Progenitor cell of endocrine pancreas (in vitro differentiated cells): ENCODE measurements around the gene GRAMD1B. TPM values are rescaled to one million over a fixed set of nuclear protein-coding genes. Genes with fewer than 3 reads are reported as not detected.

Experiments
- DNase-seq: peaks from one replicate; pipeline ENCODE4 v3.0.0; 2021; ENCODE audit warnings: low spot score; ENCODE audit not compliant: unreplicated experiment
- H3K27ac Mint-ChIP-seq: 2 replicates; pipeline ENCODE4 v1.8.0; 2021; ENCODE audit warnings: mild to moderate bottlenecking, moderate library complexity, mixed read lengths
- H3K27me3 Mint-ChIP-seq: 2 replicates; pipeline ENCODE4 v1.8.0; 2021; ENCODE audit warnings: mixed read lengths
- H3K36me3 Mint-ChIP-seq: 2 replicates; pipeline ENCODE4 v1.8.0; 2022; ENCODE audit warnings: mixed read lengths; ENCODE audit not compliant: insufficient read depth
- H3K4me1 Mint-ChIP-seq: 2 replicates; pipeline ENCODE4 v1.8.0; 2021; ENCODE audit warnings: low read depth, mixed read lengths
- H3K4me3 Mint-ChIP-seq: 2 replicates; pipeline ENCODE4 v1.8.0; 2021; ENCODE audit warnings: low read depth, mild to moderate bottlenecking, moderate library complexity, mixed read lengths
- H3K9me3 Mint-ChIP-seq: 2 replicates; pipeline ENCODE4 v1.8.0; 2021; ENCODE audit warnings: low read depth, mixed read lengths
- long read RNA-seq: library from polyadenylated mRNA; unstranded; transcript quantifications from one replicate; pipeline ENCODE4 v2.0.0, GENCODE V29; 2020
- total RNA-seq: library from RNA; stranded (reverse); gene quantifications from 2 replicates; pipeline ENCODE4 v1.2.1, GENCODE V29; 2021
- TF ChIP-seq, protein P1 (sequence below): fragments of 200-600 bp; sonication (generic); IDR thresholded peaks from one replicate; pipeline ENCODE4 v1.5.0; 2021; ENCODE audit warnings: antibody characterized with exemption, mild to moderate bottlenecking; ENCODE audit not compliant: unreplicated experiment

Gene GRAMD1B
- total RNA-seq, result 4.5 and 5.1 TPM in 2 replicates
- long read RNA-seq, partial matches to known transcripts, result 0 of 1 reads
- long read RNA-seq, other reads (novel, unspliced or antisense), result 1 of 1 reads

DNA sequence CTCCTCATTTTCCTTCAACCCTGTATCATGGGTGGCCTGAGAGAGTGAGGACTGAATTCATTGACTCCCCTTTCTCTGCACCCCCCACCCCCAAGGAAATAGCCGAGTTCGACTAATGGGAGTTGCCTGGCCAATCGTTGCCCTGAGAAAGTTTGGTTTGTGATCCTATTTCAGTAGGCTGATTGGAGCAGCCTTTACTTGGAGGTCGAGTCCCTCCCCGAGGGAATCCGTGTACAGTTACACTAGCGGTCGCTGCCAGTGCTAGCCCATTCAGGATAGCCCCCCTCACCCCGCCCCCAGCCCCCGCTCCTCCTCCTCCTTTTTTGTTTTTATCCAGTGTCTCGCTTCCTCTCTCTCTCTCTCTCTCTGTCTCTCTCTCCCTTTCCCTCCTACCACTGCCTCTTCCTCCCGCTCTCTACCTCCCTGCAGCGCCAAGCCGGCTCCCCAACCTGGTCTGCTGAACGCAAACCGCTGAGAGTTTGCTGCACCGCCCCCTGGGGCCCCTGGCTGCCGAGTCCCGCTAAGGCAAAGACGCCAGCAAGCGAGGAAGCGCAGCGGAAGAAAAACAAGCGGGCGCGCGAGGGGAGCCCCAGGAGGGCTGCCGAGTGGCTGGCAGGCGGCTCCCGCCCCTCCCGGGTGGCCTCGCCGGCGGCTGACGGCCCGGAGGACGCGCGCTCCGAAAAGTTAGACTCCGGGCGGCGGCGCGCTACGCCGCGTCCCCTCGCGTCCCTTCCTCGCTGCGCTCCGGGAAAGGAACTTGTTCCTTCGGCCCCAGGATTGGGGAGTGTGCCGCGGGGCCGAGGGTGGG lies at the start of gene GRAMD1B:
Gene GRAMD1B (plus strand): TSS at position 357 of the 808 bp plus-strand sequence. CDS start 524 bp downstream, outside the sequence.
- no peaks in the 10 kb centered on the region for H3K9me3 Mint-ChIP-seq
- DNase-seq, result peak; percentile 48
- H3K4me3 Mint-ChIP-seq, result peak within 1 kb of the TSS; percentile 79
- H3K4me1 Mint-ChIP-seq, result peaks cover 20% of the 10 kb centered on the region
- H3K27me3 Mint-ChIP-seq, result peaks cover 23% of the 10 kb centered on the region
- peak within 1 kb of the TSS; percentile 29 for H3K27ac Mint-ChIP-seq
- TF ChIP-seq, protein P1, sequence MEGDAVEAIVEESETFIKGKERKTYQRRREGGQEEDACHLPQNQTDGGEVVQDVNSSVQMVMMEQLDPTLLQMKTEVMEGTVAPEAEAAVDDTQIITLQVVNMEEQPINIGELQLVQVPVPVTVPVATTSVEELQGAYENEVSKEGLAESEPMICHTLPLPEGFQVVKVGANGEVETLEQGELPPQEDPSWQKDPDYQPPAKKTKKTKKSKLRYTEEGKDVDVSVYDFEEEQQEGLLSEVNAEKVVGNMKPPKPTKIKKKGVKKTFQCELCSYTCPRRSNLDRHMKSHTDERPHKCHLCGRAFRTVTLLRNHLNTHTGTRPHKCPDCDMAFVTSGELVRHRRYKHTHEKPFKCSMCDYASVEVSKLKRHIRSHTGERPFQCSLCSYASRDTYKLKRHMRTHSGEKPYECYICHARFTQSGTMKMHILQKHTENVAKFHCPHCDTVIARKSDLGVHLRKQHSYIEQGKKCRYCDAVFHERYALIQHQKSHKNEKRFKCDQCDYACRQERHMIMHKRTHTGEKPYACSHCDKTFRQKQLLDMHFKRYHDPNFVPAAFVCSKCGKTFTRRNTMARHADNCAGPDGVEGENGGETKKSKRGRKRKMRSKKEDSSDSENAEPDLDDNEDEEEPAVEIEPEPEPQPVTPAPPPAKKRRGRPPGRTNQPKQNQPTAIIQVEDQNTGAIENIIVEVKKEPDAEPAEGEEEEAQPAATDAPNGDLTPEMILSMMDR, result peak; percentile 23
- H3K36me3 Mint-ChIP-seq, result peaks cover 1% of the 10 kb centered on the region

DNA sequence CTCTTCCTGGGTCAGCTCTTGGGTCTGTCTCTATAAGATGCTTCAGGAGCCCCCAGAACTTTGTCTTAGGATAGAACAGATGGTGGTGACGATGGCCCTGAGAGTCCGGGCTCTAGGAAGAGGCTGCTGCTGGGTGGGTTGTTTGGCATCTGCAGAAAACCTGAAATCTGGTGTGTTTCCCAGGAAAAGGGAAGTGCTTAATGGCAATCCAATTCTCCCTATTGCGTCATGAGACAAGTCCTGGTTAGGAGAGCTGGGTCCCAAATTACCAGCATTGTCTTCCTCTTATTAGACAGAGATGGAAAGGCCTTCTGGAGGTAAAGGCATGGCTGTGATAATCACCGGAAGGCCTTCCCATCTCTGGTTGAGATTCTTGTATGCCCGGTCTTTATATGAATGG lies 48.9 kb upstream of the GRAMD1B start:
- no peaks in the 10 kb centered on the region for H3K4me1 Mint-ChIP-seq
- DNase-seq, result no peak
- H3K27ac Mint-ChIP-seq, result no peak overlapping the region
- H3K9me3 Mint-ChIP-seq, result no peaks in the 10 kb centered on the region
- no peak overlapping the region for H3K4me3 Mint-ChIP-seq
- TF ChIP-seq, protein P1, result no peak
- no peaks in the 10 kb centered on the region for H3K36me3 Mint-ChIP-seq
- H3K27me3 Mint-ChIP-seq, result peaks cover 21% of the 10 kb centered on the region

DNA sequence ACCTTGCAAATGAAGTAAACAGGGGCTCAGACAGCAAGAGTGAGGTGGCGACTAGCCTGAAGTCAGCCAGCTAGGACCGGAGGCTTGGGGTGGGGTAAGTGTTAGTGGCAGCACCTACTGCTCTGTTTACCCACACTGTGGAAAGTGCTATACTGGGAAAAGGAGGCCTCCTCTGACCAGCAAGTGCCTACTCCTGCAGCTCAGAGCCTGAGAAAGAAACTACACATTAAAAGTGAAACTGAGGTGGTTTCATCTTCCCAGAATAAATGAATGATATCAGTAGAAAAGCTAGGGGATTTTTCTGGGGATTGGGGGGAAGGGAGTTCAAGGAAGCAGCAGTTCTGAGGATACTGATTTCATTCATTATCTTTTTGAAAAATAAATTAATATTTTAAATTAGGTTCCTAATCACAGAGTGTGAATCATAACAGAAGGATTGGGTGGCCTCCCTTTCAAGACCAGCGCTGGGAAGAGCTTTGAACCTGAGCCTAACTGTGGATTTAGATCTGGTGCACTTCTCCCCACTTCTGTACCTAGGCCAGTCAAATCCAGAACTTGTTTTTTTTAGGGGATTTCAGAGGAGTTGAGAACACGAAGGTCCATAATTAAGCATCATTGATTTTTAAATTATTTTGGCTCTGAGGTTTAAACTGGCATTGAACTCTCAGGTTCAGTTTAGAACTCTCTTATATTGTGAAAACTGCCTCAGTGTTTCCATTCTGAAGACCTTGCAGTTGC lies 48.1 kb upstream of the GRAMD1B start:
- Mint-ChIP-seq H3K4me1 (no peaks in the 10 kb centered on the region), H3K9me3 (no peaks in the 10 kb centered on the region)
- no peak for DNase-seq

DNA sequence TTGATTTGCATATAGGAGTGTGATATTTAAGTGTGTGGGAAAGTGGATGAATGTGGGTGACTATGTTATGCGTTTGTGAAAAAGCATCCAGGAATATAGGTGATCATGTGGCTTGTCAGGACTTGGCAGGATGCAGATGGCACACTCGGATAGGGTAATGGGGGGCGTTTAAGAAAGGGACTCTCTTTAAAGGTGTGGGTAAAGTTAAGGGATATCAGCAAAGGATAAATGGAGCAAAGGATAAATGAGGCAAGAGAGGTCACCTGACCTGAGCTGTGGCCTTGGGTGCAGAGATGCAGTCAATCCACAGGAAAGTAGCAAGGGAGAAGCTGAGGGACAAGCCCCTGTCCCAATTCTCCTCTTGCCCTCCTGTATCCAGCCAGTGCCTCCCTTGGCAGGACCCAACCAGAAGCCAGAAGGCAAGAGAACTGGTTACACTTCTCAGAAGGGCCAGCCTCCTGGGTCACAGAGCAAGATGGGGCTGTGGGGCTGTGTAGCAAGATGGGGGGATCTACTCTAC lies 47.5 kb upstream of the GRAMD1B start:
- Mint-ChIP-seq H3K27ac (no peak overlapping the region), H3K4me1 (no peaks in the 10 kb centered on the region), H3K4me3 (no peak overlapping the region), H3K27me3 (peaks cover 11% of the 10 kb centered on the region), H3K9me3 (no peaks in the 10 kb centered on the region), H3K36me3 (no peaks in the 10 kb centered on the region)
- TF ChIP-seq, protein P1, result no peak
- DNase-seq, result no peak

More for the DNA sequence above, 48.1 kb upstream of the GRAMD1B start:
- TF ChIP-seq, protein P1, result no peak
- Mint-ChIP-seq H3K27ac (no peak overlapping the region), H3K27me3 (peaks cover 16% of the 10 kb centered on the region), H3K4me3 (no peak overlapping the region), H3K36me3 (no peaks in the 10 kb centered on the region)

DNA sequence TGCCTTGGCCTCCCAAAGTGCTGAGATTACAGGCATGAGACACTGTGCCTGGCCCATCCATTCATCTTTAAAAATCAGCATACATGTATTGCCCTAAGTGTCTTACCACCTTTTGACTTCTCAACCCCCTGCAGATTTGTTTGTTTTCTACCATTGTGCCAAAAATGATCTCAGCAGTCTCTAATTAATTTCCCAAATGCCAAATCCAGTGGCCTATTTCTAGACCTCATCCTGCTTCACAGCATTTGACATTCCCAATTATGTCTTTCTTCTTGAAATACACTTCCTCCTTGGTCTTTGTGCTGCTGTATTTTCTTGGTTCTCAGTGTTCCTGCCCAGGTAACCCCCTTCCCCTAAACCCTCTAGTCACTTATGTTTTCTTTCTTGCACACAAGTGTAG lies 46.0 kb upstream of the GRAMD1B start:
- Mint-ChIP-seq H3K4me1 (no peaks in the 10 kb centered on the region), H3K36me3 (no peaks in the 10 kb centered on the region), H3K27me3 (peaks cover 9% of the 10 kb centered on the region), H3K9me3 (no peaks in the 10 kb centered on the region), H3K27ac (no peak overlapping the region), H3K4me3 (no peak overlapping the region)
- TF ChIP-seq, protein P1, result no peak
- DNase-seq, result no peak
